ENCODE data around the gene MRPL54.
"Not testable (repeated sequence)": the region's sequence is repeated elsewhere in the genome, so short reads cannot be mapped to it uniquely, and the experiment has no call there.

MRPL54 gene

GRCh38 chr19:3808420-3809143, 46.1 kb downstream of the MRPL54 start:
- no peak for DNase-seq

GRCh38 chr19:3809881-3810707, 47.6 kb downstream of the MRPL54 start:
- DNase-seq, result no peak

GRCh38 chr19:3810708-3811355, 48.4 kb downstream of the MRPL54 start:
- DNase-seq, result no peak

- DNase-seq, result no peak
Measured at GRCh38 chr19:3813473-3814392, 51.3 kb downstream of the MRPL54 start.

- DNase-seq, result no peak
Measured at GRCh38 chr19:3814648-3815047, 52.2 kb downstream of the MRPL54 start.

- DNase-seq, result not testable (repeated sequence)
Measured at GRCh38 chr19:3816148-3816547, 53.7 kb downstream of the MRPL54 start.

- DNase-seq, result no peak
Measured at GRCh38 chr19:3816566-3817218, 54.2 kb downstream of the MRPL54 start.
